Myocyte (in vitro differentiated cells): ENCODE measurements around the gene IFNE. TPM values are rescaled to one million over a fixed set of nuclear protein-coding genes. Genes with fewer than 3 reads are reported as not detected.
"Not testable (repeated sequence)": the region's sequence is repeated elsewhere in the genome, so short reads cannot be mapped to it uniquely, and the experiment has no call there.

Experiments used
- DNase-seq: peaks from one replicate; pipeline ENCODE4 v3.0.0-alpha.2; 2012; ENCODE audit warnings: low read depth
- total RNA-seq: library from RNA; depleted of rRNA; stranded (reverse); fragments of >200 nt; gene quantifications from 2 replicates; pipeline ENCODE4 v1.2.3, GENCODE V29; 2014

The IFNE gene
- total RNA-seq, 1 donor from 2014 or later, result not detected

GRCh38 chr9:21499912-21500311 is 17.8 kb upstream of the IFNE start:
- DNase-seq, result no peak

DNA sequence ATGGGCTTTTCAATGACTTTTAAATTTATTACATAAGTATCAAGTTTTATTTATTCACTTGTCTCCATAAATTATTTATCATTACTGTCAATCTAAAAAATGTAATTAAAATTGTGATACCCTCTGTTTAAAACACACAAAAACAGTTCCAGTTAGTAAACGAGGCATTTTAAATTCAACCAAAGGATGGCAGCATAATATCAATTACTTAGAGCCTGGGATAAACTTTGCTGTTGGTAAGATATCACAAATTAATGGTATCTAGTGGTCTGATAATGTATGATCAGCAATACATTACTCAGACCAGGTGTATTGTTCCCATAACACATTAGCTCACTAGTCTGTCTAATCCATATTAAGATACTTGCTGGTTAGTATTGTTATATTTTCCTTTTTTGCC is 9.6 kb upstream of the IFNE start:
- peak; percentile 24 for DNase-seq

- DNase-seq, result no peak
These were observed 550 bp downstream of the IFNE start for GRCh38 chr9:21481470-21482056.

DNA sequence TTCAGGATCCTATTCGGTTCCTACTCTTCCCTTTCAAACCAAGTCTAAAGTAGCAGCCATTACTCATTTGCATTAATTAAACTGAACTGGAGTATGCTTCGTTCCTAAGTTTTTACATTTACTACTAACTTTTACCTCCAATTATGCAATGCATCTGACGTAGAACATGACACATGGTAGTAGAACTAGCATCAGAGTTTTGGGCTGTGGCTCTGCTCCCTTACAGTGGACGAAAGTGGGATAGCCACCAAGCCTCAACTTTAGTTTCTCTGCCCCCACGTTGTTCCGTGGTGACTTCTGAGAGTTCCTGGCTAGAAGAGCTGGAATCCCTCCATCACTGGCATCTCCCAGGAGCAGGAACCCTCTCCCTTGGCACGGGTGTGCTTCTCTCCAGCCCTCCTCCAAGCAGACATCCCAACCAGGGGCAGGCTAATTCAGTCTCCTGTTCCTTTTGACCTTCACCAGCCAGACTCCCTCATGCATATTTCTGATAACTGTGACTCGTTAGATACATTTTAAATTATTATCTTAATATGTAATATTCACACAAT is 2.9 kb downstream of the IFNE start:
- no peak for DNase-seq

GRCh38 chr9:21477466-21477865 is 4.6 kb downstream of the IFNE start:
- DNase-seq, result no peak

DNA sequence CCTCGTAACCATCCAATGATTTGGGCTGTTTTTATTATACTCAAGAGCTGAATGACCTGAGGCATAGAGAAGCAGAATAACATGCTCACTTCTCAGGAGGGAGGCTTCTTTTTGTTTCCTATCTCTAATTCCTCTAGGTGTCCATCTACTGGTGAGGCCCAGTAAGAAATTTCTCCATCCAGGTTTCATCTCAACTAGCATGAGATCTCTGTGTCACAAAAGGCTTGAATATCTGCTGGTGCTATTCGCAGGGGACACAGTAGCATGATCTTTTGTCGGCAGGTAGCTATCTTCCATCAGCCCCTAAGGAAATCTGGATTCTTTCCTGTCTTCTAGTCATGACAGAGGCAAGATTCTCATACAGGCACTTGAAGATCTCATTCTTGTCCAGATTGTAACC is 8.9 kb downstream of the IFNE start:
- DNase-seq, result no peak

- no peak for DNase-seq
These were observed 12.0 kb downstream of the IFNE start for GRCh38 chr9:21470126-21470525.

DNA sequence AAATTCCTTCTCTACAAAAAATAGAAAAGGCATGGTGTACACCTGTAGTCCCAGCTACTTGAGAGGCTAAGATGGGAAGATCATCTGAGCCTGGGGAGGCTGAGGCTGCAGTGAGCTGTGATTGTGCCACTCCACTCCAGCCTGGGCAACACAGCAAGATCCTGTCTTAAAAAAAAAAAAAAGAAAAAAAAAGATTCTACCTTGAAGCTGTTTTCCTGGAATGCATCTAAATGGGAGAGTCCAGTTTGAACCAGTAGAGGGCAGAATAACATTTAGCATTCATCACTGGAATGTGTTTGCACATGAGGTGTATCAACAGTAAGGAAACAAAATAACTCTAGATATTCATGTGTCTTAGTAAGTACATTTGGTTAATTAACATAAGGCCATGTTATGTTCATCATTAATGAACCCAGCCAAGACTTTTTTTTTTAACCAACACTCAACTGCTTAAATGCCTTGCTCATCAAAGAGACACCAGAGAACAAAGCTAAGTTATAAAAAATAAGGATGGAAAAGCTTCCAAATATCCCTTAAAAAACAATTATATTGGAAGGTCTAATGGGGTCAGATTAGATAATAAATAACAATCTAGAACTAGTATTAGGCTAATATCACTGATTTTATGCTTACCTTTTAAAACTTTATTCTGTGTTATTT is 16.1 kb downstream of the IFNE start:
- DNase-seq, result peak; percentile 65

- DNase-seq, result no peak
These were observed 17.0 kb downstream of the IFNE start for GRCh38 chr9:21465138-21465537.

GRCh38 chr9:21461377-21461776 is 20.7 kb downstream of the IFNE start:
- DNase-seq, result no peak

DNA sequence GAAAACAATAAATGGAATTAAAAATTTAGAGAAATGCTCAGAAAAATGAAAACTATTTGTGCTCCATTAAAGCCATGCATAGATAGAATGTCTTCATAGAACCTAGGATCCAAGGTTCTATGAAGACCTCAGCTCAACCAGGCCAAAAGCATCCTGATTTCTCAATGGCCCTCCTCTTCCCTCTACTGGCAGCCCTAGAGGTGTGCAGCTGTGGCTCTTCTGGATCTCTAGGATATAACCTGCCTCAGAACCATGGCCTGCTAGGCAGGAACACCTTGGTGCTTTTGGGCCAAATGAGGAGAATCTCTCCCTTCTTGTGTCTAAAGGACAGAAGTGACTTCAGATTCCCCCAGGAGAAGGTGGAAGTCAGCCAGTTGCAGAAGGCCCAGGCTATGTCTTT is 26.8 kb downstream of the IFNE start:
- peak; percentile 32 for DNase-seq

DNA sequence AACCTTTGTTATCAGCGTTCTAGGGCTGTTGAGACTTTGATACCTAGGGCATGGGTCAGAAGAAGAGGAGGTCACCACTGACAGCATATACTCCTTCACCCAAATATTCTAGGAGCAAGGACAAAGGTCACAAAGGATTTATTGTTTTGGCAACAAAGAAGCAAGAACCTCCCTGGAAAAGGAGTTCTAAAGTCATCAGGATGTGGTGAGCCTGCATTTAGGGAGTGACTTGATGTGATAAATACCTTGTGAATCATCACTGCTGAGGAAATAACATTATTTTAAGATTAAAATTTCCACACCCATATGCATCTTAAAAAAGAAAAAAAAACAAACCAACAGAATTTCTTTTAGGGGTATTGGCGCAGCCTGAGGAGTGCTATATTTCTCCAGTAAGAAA is 28.0 kb downstream of the IFNE start:
- peak; percentile 22 for DNase-seq

- DNase-seq, result no peak
These were observed 29.4 kb downstream of the IFNE start for GRCh38 chr9:21452681-21453080.

DNA sequence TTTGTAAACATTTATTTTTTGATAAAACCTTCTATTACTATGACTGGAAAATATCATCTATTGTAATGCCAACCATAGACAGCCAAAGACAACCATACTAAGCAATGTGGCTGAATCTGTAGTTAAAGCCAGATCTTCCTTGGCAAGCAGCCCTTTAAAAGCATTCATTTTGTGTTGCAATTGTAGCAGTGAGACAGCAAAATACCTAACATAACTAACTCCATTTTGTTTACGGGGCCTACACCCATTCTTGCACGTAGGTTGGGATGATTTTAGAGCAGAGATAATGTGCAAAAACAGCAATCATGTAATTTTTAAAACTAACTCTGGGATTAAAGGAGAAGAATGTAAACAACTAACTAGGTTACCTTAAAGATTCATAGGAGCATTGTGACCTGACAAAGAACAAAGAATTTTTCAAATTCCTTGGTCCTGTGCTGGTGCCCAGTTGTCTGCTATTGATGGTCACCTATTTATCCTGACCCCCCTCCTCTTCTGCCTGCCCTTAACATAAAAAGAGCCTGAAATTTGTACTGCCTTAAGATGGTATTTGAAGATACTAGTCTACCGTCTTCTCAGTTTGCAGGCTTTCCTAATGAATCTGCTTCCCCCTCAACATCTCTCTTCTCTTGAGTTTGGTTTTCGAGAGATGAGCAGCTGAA is 31.2 kb downstream of the IFNE start:
- no peak for DNase-seq

GRCh38 chr9:21449312-21449711 is 32.8 kb downstream of the IFNE start:
- DNase-seq, result not testable (repeated sequence)

DNA sequence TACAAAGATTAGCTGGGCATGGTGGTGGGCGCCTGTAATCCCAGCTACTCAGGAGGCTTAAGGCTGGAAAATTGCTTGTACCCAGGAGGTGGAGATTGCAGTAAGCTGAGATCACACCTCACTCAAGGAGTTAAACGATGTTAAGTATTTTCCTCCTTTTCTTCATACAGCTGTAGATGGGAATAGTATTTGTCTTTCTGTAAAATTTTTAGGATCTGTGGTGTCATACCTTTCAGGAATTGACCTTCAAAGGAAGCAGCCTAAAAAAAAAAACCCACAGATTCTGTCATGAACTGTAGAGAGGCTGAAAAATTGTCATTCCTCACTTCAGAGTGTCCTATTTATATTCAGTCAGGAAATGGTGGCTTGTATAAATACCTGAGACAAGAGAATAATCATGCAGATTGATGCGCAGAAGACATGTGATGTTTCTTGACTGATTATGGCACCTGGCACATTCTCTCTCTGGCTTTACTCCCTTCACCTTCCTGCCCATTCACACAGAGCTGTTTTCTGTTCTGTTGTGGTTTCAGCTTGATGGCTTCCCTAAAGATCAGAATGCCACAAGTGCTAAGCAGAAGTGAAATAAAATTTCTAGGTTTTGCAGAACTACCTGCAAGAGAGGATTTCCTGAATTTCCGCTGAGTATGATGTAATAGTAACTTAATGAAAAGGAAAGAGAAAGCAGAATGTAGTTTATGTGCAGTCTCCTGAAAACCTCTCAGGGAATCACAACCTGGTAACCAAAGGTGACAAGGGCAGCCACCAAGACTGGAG is 38.1 kb downstream of the IFNE start:
- DNase-seq, result no peak

GRCh38 chr9:21440139-21440538 is 42.0 kb downstream of the IFNE start, which contains the start of gene IFNA1:
TSS of gene IFNA1 (plus strand) at chr9:21440439. CDS start at chr9:21440508, 69 bp downstream.
- no peak for DNase-seq

- not testable (repeated sequence) for DNase-seq
These were observed 47.1 kb downstream of the IFNE start for GRCh38 chr9:21435015-21435383.

- DNase-seq, result peak; percentile 72
These were observed 47.7 kb downstream of the IFNE start for GRCh38 chr9:21434202-21435014.

- no peak for DNase-seq
These were observed 49.3 kb downstream of the IFNE start for GRCh38 chr9:21432672-21433425.
